ENCODE results near the gene MMP28.
A peak's percentile ranks its signal among the peaks of the same experiment; 100 is the strongest.

The MMP28 gene

DNA sequence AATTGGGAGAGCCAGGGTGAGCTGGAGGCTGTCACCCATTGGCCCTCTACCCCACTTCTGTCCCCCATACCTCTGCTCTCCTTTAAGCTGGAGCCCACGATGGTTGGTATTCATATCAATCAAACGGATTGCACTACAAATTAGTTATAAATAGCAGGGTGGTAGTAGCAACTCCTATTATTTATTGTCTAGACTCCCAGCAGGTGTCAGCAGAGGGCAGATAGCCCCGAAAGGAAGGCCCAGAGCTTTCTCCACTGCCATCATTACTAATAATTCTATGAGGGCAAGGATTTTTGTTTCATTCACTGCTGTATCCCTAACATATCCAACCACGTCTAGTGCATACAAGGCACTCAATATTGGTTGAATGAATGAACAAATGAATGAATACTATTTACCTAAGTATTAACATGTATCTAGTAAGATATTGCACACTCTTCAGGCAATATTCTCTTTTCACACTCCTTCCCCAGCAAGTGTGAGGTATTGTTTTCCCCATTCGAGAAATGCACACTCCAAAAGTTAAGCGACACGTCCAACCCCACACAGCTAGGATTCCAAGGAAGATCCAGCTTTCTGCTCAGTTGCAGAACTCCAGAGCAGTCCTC lies 28.4 kb downstream of the MMP28 start:
- Histone ChIP-seq H3K79me2 (no peaks in the 10 kb centered on the region), H3K9me3 (ENCODE audit: control insufficient read depth, low read length) (no peaks in the 10 kb centered on the region), H3K36me3 (ENCODE audit: control insufficient read depth, insufficient read depth, low read length) (no peaks in the 10 kb centered on the region), H2AFZ (no peak overlapping the region), H3K4me2 (ENCODE audit: low read length) (no peak overlapping the region), H3K9ac (no peak overlapping the region), H3K27me3 (ENCODE audit: control insufficient read depth, insufficient read depth, low read length) (no peaks in the 10 kb centered on the region), H3K4me1 (no peaks in the 10 kb centered on the region), H3K4me3 (ENCODE audit: low read depth, low read length) (no peak overlapping the region), H3K27ac (no peak overlapping the region)
- peak; percentile 73 for TF ChIP-seq CTCF (IDR thresholded peaks at IDR 0.05)

GRCh38 chr17:35766489-35766877 lies 29.0 kb downstream of the MMP28 start:
- H3K9ac ChIP-seq: no peak overlapping the region
- no peak overlapping the region for H3K4me3 ChIP-seq (ENCODE audit: low read depth, low read length)
- H3K27ac ChIP-seq: no peak overlapping the region
- H3K36me3 ChIP-seq (ENCODE audit: control insufficient read depth, insufficient read depth, low read length): no peaks in the 10 kb centered on the region
- H3K27me3 ChIP-seq (ENCODE audit: control insufficient read depth, insufficient read depth, low read length): no peaks in the 10 kb centered on the region
- no peak overlapping the region for H3K4me2 ChIP-seq (ENCODE audit: low read length)
- no peaks in the 10 kb centered on the region for H3K4me1 ChIP-seq
- no peaks in the 10 kb centered on the region for H3K79me2 ChIP-seq
- no peak overlapping the region for H2AFZ ChIP-seq
- TF ChIP-seq CTCF (IDR thresholded peaks at IDR 0.05): no peak
- H3K9me3 ChIP-seq (ENCODE audit: control insufficient read depth, low read length): no peaks in the 10 kb centered on the region

GRCh38 chr17:35765756-35766488 lies 29.5 kb downstream of the MMP28 start:
- TF ChIP-seq CTCF (IDR thresholded peaks at IDR 0.05): no peak
- no peaks in the 10 kb centered on the region for H3K36me3 ChIP-seq (ENCODE audit: control insufficient read depth, insufficient read depth, low read length)
- H2AFZ ChIP-seq: no peak overlapping the region
- no peak overlapping the region for H3K9ac ChIP-seq
- no peak overlapping the region for H3K4me2 ChIP-seq (ENCODE audit: low read length)
- no peaks in the 10 kb centered on the region for H3K27me3 ChIP-seq (ENCODE audit: control insufficient read depth, insufficient read depth, low read length)
- no peaks in the 10 kb centered on the region for H3K9me3 ChIP-seq (ENCODE audit: control insufficient read depth, low read length)
- no peaks in the 10 kb centered on the region for H3K4me1 ChIP-seq
- H3K27ac ChIP-seq: no peak overlapping the region
- H3K79me2 ChIP-seq: no peaks in the 10 kb centered on the region
- no peak overlapping the region for H3K4me3 ChIP-seq (ENCODE audit: low read depth, low read length)

DNA sequence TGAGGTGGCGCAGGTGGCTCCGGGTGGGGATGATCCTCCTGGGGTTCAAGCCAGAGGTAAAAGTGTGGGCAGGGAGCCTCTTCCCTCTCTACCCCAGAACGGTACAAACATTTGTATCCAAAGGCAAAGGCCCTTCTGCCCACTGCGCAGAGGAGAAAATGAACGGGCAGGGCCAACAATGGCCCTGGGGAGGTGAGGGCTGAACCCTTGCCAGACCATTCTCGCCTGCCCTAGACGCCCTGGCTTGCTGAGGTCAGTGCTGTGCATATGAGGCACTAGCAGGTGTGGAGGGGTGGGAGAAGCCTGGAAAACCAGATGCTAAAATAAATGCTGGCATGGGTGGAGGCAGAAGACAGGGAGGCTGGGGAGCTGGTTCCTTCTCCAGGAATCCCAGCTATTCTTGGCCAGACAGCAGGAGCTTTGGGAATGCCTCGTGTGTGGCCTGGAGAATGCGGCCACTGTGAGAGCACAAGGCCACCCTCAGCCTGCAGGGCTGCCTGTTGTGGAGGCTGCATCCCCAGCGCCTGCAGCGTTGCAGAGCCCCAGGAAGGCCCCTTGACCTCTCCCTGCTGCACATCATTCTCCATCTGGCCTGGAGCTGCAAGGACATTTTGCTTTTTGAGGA lies 30.2 kb downstream of the MMP28 start:
- Histone ChIP-seq H3K4me1 (no peaks in the 10 kb centered on the region), H3K27ac (no peak overlapping the region), H3K4me2 (ENCODE audit: low read length) (no peak overlapping the region), H2AFZ (no peak overlapping the region), H3K27me3 (ENCODE audit: control insufficient read depth, insufficient read depth, low read length) (no peaks in the 10 kb centered on the region), H3K9me3 (ENCODE audit: control insufficient read depth, low read length) (no peaks in the 10 kb centered on the region), H3K79me2 (no peaks in the 10 kb centered on the region), H3K4me3 (ENCODE audit: low read depth, low read length) (no peak overlapping the region), H3K9ac (no peak overlapping the region), H3K36me3 (ENCODE audit: control insufficient read depth, insufficient read depth, low read length) (no peaks in the 10 kb centered on the region)
- no peak for TF ChIP-seq CTCF (IDR thresholded peaks at IDR 0.05)

Data from parathyroid adenoma (tissue), 2 donors.